SU-DHL-6 (cell line): ENCODE data around the gene OR2T1.
"Not testable (repeated sequence)": the region's sequence is repeated elsewhere in the genome, so short reads cannot be mapped to it uniquely, and the experiment has no call there.

Source experiments
- H2AFZ ChIP-seq: fragments of 200-600 bp; sonication (generic); 2 replicates; pipeline ENCODE4 v1.6.1; 2014; ENCODE audit warnings: low read depth, mild to moderate bottlenecking, moderate library complexity, mixed read lengths, antibody characterized with exemption, low read length; ENCODE audit not compliant: severe bottlenecking
- H3F3A ChIP-seq: fragments of 200-600 bp; shearing (Covaris generic); 2 replicates; pipeline ENCODE4 v1.6.0; 2016; ENCODE audit warnings: antibody characterized with exemption, mild to moderate bottlenecking; ENCODE audit not compliant: insufficient read depth
- H3K27ac ChIP-seq: fragments of 200-600 bp; sonication (generic); 2 replicates; pipeline ENCODE4 v1.5.1; 2016; ENCODE audit warnings: low read depth, mild to moderate bottlenecking, low read length, moderate library complexity, mixed read lengths
- H3K27me3 ChIP-seq: fragments of 200-600 bp; sonication (generic), shearing (Covaris generic); 2 replicates; pipeline ENCODE4 v1.6.0; 2014; ENCODE audit warnings: mild to moderate bottlenecking, low read length
- H3K36me3 ChIP-seq: fragments of 200-600 bp; sonication (generic); 2 replicates; pipeline ENCODE4 v1.6.1; 2014; ENCODE audit warnings: mild to moderate bottlenecking, low read length, mixed read lengths
- H3K4me2 ChIP-seq: fragments of 300-600, 200-600 bp; shearing (Covaris generic), sonication (generic); 2 replicates; pipeline ENCODE4 v1.6.0; 2014; ENCODE audit warnings: low read length, low read depth, mild to moderate bottlenecking; ENCODE audit not compliant: poor library complexity, severe bottlenecking
- H3K4me3 ChIP-seq: fragments of 200-600 bp; sonication (generic); 2 replicates; pipeline ENCODE4 v1.5.1; 2014; ENCODE audit warnings: antibody characterized with exemption, low read length, mild to moderate bottlenecking, mixed read lengths; ENCODE audit not compliant: insufficient read depth, poor library complexity, severe bottlenecking
- H3K79me2 ChIP-seq: fragments of 200-600 bp; sonication (generic); 2 replicates; pipeline ENCODE4 v1.6.1; 2014; ENCODE audit warnings: mild to moderate bottlenecking, low read length, moderate library complexity; ENCODE audit not compliant: insufficient read depth
- H3K9ac ChIP-seq: fragments of 200-600 bp; sonication (generic); 2 replicates; pipeline ENCODE4 v1.7.0; 2014; ENCODE audit warnings: mild to moderate bottlenecking, low read length
- H3K9me2 ChIP-seq: fragments of 200-600 bp; sonication (generic); replicated peaks from 2 replicates; pipeline ENCODE4 v1.6.1; 2014; ENCODE audit warnings: low read length; ENCODE audit not compliant: insufficient read depth
- H3K9me3 ChIP-seq: fragments of 200-600 bp; sonication (generic); 2 replicates; pipeline ENCODE4 v1.6.1; 2014; ENCODE audit warnings: low read length, mixed read lengths; ENCODE audit not compliant: insufficient read depth
- H4K20me1 ChIP-seq: fragments of 200-600 bp; sonication (generic); 2 replicates; pipeline ENCODE4 v1.6.1; 2014; ENCODE audit warnings: low read depth, mild to moderate bottlenecking, antibody characterized with exemption, low read length, moderate library complexity, mixed read lengths

Gene OR2T1

DNA sequence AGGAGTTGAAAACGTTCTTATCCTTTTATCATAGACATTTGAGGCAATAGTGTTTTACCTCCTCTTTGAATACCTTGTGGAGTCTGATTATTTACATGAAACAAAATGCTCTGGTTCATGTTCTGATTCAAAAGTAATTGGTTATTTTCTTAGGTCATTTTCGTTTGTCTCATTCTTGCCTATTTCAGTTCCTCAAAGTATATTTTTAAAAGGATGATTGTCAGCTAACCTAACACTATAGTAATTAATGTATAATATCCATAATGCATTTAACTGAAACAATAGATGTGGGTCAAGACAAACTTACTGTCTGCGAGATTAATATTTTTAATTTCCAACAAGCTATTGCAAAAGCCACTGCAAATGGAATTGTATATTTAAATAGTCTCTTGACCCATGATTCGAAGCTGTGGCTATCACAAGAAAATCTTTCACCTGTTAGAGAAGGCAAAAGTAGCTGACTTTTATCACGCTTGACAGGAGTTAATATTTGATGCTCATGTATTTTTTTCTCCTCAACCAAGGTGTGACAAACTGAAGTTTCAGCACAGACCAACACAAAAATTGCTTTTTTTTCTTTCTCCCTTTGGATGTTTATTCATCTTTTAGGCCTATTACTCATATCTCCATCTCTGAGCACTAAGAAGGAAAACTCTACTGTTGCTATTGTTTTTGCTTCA is 47.8 kb downstream of the OR2T1 start:
- H3K9me2 ChIP-seq, H3K9me3 ChIP-seq, H3K27me3 ChIP-seq, H3F3A ChIP-seq, H3K9ac ChIP-seq, H3K4me3 ChIP-seq, H3K79me2 ChIP-seq, H3K36me3 ChIP-seq, H3K4me2 ChIP-seq, H4K20me1 ChIP-seq, H3K27ac ChIP-seq, H2AFZ ChIP-seq: not testable (repeated sequence)

DNA sequence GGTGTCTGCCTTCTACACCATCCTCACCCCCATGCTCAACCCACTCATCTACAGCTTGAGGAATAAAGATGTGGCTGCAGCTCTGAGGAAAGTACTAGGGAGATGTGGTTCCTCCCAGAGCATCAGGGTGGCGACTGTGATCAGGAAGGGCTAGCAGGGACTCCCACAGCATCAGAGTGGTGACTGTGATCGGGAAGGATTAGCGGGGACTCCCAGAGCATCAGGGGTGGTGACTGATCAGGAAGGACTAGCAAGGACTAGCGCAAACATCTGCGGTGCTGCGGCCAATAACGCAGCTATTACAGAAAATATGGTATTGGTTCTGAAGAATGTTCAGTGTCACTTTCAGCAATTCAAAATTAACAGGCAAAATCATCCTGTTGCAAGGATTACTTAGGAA is 50.8 kb downstream of the OR2T1 start:
- H3K4me3 ChIP-seq, H2AFZ ChIP-seq: not testable (repeated sequence)

DNA sequence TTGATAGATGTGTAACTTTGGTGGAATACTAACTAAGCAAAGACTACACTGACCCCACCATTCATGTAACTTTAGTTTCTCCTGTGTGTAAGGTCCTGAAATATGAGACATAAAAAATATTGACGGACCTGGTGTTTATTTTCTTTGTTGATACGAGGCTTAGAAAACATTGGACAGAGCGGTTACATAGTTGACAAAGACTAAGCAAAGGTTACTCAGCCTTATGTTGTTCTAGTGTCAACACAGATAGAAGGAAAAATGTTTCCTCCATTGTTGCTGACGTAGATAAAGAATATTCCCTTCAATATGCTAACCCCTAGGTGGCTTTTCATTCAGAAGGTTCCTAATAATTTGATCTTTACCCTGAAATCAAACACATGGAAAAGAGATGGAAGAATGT is 52.2 kb downstream of the OR2T1 start:
- H3F3A ChIP-seq, H3K4me3 ChIP-seq, H3K4me2 ChIP-seq, H4K20me1 ChIP-seq, H3K27ac ChIP-seq, H2AFZ ChIP-seq, H3K9me2 ChIP-seq, H3K27me3 ChIP-seq, H3K79me2 ChIP-seq, H3K36me3 ChIP-seq, H3K9ac ChIP-seq, H3K9me3 ChIP-seq: not testable (repeated sequence)

More for the DNA sequence above, 50.8 kb downstream of the OR2T1 start:
- not testable (repeated sequence) for H3K4me2 ChIP-seq, H3K27ac ChIP-seq, H3K9ac ChIP-seq, H3K27me3 ChIP-seq, H3K9me3 ChIP-seq, H3F3A ChIP-seq, H3K36me3 ChIP-seq, H4K20me1 ChIP-seq, H3K9me2 ChIP-seq, H3K79me2 ChIP-seq

DNA sequence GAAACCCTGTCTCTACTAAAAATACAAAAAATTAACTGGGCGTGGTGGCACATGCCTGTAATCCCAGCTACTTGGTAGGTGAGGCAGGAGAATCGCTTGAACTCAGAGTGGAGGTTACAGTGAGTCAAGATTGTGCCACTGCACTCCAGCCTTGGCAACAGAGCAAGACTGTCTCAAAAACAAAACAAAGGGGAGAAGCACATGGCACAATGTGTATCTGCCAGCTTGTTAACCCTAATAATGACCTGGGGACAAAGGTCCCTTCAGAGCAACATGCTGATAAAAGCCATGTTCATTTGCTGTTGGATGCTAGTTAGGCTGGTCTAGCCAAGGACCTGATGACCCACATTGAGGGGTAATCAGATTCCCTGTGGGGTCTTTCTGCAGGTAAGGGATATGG is 53.8 kb downstream of the OR2T1 start:
- not testable (repeated sequence) for H3K36me3 ChIP-seq, H3K9ac ChIP-seq, H3K27me3 ChIP-seq

More for the DNA sequence above, 53.8 kb downstream of the OR2T1 start:
- H3K4me3 ChIP-seq, H3K9me3 ChIP-seq, H3F3A ChIP-seq, H3K79me2 ChIP-seq, H3K9me2 ChIP-seq, H4K20me1 ChIP-seq, H2AFZ ChIP-seq, H3K4me2 ChIP-seq, H3K27ac ChIP-seq: not testable (repeated sequence)
